Measurements from ENCODE around the gene HTT-AS.

- TF ChIP-seq CTCF (IDR thresholded peaks at IDR 0.05) (peak in 5 of 7 experiments; percentile 89 to 97 (median 96)), POLR2A (IDR thresholded peaks at IDR 0.05) (no peak)
Measured at GRCh38 chr4:3106339-3107186, 32.2 kb upstream of the HTT-AS start.

Measured in stomach (tissue), 4 donors.